ENCODE measurements around the gene NPTX2. TPM values are rescaled to one million over a fixed set of nuclear protein-coding genes. Genes with fewer than 3 reads are reported as not detected.
A peak's percentile ranks its signal among the peaks of the same experiment; 100 is the strongest.
"Not testable (repeated sequence)": the region's sequence is repeated elsewhere in the genome, so short reads cannot be mapped to it uniquely, and the experiment has no call there.

Gene NPTX2
- total RNA-seq: 1 to 10 TPM in 3 of 4 donors, under 1 TPM in 1; 0.99 to 3.7 (median 2.5) TPM
- 3.8 TPM for polyA plus RNA-seq
- long read RNA-seq, donor 1, partial matches to known transcripts: 0 of 2 reads
- long read RNA-seq, donor 1, other reads (novel, unspliced or antisense): 0 of 2 reads
- long read RNA-seq, donor 2: 0 reads
- long read RNA-seq, donor 3, partial matches to known transcripts: 0 of 1 reads
- long read RNA-seq, donor 3, other reads (novel, unspliced or antisense): 1 of 1 reads
- long read RNA-seq, donor 4: 0 reads

- no peaks in the 10 kb centered on the region for H3K9me3 ChIP-seq (ENCODE audit: control insufficient read depth, low read length)
- H3K27me3 ChIP-seq (ENCODE audit: control insufficient read depth, insufficient read depth): no peaks in the 10 kb centered on the region
- intact Hi-C loops (cut with DNase I): no loop called here
- DNase-seq (peak in 2 of 3 donors; percentile 21 to 59), ATAC-seq (peak; percentile 75 to 79)
- peak within 1 kb of the TSS; percentile 2 for H3K4me3 ChIP-seq (ENCODE audit: low read length)
- no peaks in the 10 kb centered on the region for H3K4me1 ChIP-seq (ENCODE audit: control insufficient read depth, insufficient read depth, low read length)
- no peak within 1 kb of the TSS for H3K27ac ChIP-seq (ENCODE audit: low read length)
- 1% methylated on average over 130 of the region's 130 CpGs for WGBS
Measured at GRCh38 chr7:98617051-98617959, at the start of gene NPTX2. TSS of gene NPTX2 (plus strand) at chr7:98617285. CDS start at chr7:98617462, 177 bp downstream.

GRCh38 chr7:98567991-98568390, 49.1 kb upstream of the NPTX2 start:
- intact Hi-C loops (cut with DNase I): no loop called here
- H3K27ac ChIP-seq (ENCODE audit: low read length): no peak overlapping the region
- H3K9me3 ChIP-seq (ENCODE audit: control insufficient read depth, low read length): no peaks in the 10 kb centered on the region
- WGBS: 74% methylated on average over 7 of the region's 7 CpGs
- no peak overlapping the region for H3K4me3 ChIP-seq (ENCODE audit: low read length)
- DNase-seq (no peak), ATAC-seq (no peak)
- H3K27me3 ChIP-seq (ENCODE audit: control insufficient read depth, insufficient read depth): no peaks in the 10 kb centered on the region
- H3K4me1 ChIP-seq (ENCODE audit: control insufficient read depth, insufficient read depth, low read length): no peaks in the 10 kb centered on the region

DNA sequence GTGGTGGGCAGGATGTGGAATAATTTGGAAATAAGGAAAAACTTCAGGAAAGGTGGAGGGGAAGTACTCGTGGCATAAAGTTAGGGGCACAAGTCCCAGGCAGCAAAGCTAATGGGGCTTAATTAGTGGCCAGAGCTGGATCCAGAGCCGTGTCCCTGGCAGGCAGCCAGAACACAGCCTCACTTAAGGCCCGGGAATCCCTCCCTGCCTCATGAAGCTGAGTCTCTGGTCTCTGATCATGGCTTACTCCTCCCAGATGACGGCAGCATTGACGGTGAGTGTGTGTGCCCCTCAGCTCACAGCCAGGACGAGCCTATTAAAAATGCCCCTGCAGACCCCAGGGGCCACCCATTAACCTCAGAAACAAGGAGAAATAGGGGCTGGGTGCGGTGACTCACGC, 48.2 kb upstream of the NPTX2 start:
- Histone ChIP-seq H3K27me3 (ENCODE audit: control insufficient read depth, insufficient read depth) (no peaks in the 10 kb centered on the region), H3K27ac (ENCODE audit: low read length) (no peak overlapping the region), H3K4me3 (ENCODE audit: low read length) (no peak overlapping the region), H3K9me3 (ENCODE audit: control insufficient read depth, low read length) (no peaks in the 10 kb centered on the region), H3K4me1 (ENCODE audit: control insufficient read depth, insufficient read depth, low read length) (no peaks in the 10 kb centered on the region)
- intact Hi-C loops (cut with DNase I): no loop called here
- WGBS: 55% methylated on average over 8 of the region's 8 CpGs
- DNase-seq (no peak), ATAC-seq (no peak)

DNA sequence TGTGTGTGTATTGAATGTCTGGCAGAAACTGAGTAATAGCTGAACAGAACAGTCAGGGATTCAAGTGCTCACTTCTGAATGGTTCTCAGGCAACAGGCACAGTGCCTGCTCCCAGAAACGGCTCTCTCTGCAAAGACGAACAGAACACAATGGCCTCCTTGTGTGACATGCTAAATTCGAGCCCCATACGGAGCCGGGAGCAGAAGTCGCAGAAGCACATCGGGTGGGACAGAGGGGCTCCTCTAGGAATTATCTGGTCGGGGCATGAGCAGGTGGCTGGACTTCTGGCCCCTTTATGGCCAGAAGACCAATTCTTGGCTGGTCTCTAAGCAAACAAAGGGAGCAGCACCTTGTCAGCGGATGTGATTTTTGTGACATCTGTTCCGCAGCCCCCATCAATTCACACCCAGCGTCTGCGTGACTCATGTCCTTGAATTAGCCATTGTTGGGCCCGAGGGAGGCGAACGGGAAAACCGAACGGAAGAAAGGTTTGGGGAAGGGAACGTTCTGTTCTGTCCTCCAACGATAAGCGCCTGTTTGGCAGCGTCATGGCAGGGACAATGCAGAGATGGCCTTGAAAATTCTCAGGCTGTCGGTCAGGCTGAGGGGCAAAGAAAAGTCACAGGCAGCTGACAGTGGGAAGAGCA, 47.3 kb upstream of the NPTX2 start:
- Histone ChIP-seq H3K27ac (ENCODE audit: low read length) (no peak overlapping the region), H3K27me3 (ENCODE audit: control insufficient read depth, insufficient read depth) (no peaks in the 10 kb centered on the region), H3K4me1 (ENCODE audit: control insufficient read depth, insufficient read depth, low read length) (no peaks in the 10 kb centered on the region), H3K4me3 (ENCODE audit: low read length) (no peak overlapping the region), H3K9me3 (ENCODE audit: control insufficient read depth, low read length) (no peaks in the 10 kb centered on the region)
- peak in 1 of 2 donors; percentile 37 for ATAC-seq
- DNase-seq: peak in 1 of 3 donors; percentile 12
- intact Hi-C loops (cut with DNase I): no loop called here
- 67% methylated on average over 22 of the region's 22 CpGs for WGBS

DNA sequence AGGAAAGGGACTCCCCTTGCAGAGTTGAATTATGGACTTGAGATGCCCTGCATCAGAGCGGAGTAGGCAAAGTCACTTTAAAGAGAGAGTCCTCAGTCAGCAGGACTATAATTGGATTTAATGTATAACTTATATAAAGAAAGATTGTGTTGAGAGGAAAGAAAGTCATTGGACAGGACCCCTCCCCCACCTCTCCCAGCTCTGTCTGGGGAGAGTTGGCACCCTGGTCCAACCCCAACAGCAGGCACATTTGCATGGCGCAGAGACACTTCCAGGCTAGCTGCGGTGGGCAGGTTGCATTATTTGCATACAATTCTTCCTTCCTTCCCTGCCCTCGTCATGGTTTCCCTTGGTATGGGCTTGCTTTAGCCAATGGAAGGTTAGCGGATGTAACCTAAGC, 46.1 kb upstream of the NPTX2 start:
- Histone ChIP-seq H3K9me3 (ENCODE audit: control insufficient read depth, low read length) (peaks cover 2% of the 10 kb centered on the region), H3K27ac (ENCODE audit: low read length) (no peak overlapping the region), H3K4me3 (ENCODE audit: low read length) (no peak overlapping the region), H3K27me3 (ENCODE audit: control insufficient read depth, insufficient read depth) (no peaks in the 10 kb centered on the region), H3K4me1 (ENCODE audit: control insufficient read depth, insufficient read depth, low read length) (no peaks in the 10 kb centered on the region)
- DNase-seq (no peak), ATAC-seq (no peak)
- WGBS: 79% methylated on average over 5 of the region's 5 CpGs
- intact Hi-C loops (cut with DNase I): no loop called here

- no peaks in the 10 kb centered on the region for H3K4me1 ChIP-seq (ENCODE audit: control insufficient read depth, insufficient read depth, low read length)
- no peak for DNase-seq
- no peak overlapping the region for H3K4me3 ChIP-seq (ENCODE audit: low read length)
- intact Hi-C loops (cut with DNase I): no loop called here
- H3K27me3 ChIP-seq (ENCODE audit: control insufficient read depth, insufficient read depth): no peaks in the 10 kb centered on the region
- no peak for ATAC-seq
- H3K27ac ChIP-seq (ENCODE audit: low read length): no peak overlapping the region
- 69% methylated on average over 6 of the region's 6 CpGs for WGBS
- peaks cover 7% of the 10 kb centered on the region for H3K9me3 ChIP-seq (ENCODE audit: control insufficient read depth, low read length)
Measured at GRCh38 chr7:98571986-98572385, 45.1 kb upstream of the NPTX2 start.

DNA sequence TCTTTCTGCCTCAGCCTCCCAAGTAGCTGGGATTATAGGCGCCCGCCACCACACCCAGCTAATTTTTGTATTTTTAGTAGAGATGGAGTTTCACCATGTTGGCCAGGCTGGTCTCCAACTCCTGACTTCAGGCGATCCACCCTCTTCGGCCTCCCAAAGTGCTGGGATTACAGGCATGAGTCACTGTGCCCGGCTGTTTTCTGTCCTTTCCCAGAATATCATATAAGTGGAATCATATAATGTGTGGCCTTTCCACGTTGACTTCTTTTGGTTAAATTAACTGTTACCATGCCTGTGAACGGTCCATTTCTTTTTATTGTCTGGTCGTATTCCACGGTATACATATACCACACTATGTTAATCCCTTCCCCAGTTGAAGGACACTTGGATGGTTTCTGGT, 44.4 kb upstream of the NPTX2 start:
- intact Hi-C loops (cut with DNase I): not testable (repeated sequence)

DNA sequence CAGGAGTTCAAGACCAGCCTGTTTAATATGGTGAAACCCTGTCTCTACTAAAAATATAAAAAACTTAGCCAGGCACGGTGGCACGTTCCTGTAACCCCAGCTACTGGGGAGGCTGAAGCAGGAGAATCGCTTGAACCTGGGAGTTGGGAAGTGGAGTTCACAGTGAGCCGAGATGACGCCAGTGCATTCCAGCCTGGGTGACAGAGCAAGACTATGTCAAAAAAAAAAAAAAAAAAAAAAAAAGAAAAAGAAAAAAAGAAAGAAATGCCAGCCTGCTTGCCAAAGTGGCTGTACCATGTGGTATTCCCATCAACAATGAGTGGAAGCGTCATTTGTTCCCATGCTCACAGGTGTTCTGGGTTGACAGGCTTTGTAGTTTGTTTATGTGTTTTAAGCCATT, 43.3 kb upstream of the NPTX2 start:
- DNase-seq (no peak), ATAC-seq (no peak)
- Histone ChIP-seq H3K27ac (ENCODE audit: low read length) (no peak overlapping the region), H3K4me3 (ENCODE audit: low read length) (no peak overlapping the region), H3K27me3 (ENCODE audit: control insufficient read depth, insufficient read depth) (no peaks in the 10 kb centered on the region), H3K9me3 (ENCODE audit: control insufficient read depth, low read length) (peaks cover 7% of the 10 kb centered on the region), H3K4me1 (ENCODE audit: control insufficient read depth, insufficient read depth, low read length) (no peaks in the 10 kb centered on the region)
- 92% methylated on average over 6 of the region's 6 CpGs for WGBS
- intact Hi-C loops (cut with DNase I): no loop called here

More for the DNA sequence above, 44.4 kb upstream of the NPTX2 start:
- not testable (repeated sequence) for H3K4me3 ChIP-seq (ENCODE audit: low read length); H3K9me3 ChIP-seq (ENCODE audit: control insufficient read depth, low read length); H3K4me1 ChIP-seq (ENCODE audit: control insufficient read depth, insufficient read depth, low read length); H3K27ac ChIP-seq (ENCODE audit: low read length); DNase-seq; ATAC-seq; H3K27me3 ChIP-seq (ENCODE audit: control insufficient read depth, insufficient read depth)
- 93% methylated on average over 9 of the region's 9 CpGs for WGBS

DNA sequence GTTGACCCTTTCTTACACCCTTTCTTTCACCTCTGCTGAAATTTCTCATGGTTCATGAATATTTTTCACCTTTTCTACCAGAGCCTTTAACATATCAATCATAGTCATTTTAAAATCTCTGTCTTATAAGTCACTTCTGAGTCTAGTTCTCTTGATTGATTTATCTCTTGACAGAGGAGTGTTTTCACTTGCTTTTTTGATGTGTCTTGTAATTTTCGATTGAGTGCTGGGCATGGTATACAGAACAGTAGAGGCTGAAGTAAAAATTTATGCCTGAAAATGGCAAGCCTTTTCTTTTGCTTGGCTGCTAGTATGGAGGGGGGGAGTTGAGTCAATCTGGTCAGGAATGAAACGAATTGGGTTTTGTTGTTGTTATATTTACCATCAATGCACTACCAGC, 41.2 kb upstream of the NPTX2 start:
- no peaks in the 10 kb centered on the region for H3K27me3 ChIP-seq (ENCODE audit: control insufficient read depth, insufficient read depth)
- no peaks in the 10 kb centered on the region for H3K4me1 ChIP-seq (ENCODE audit: control insufficient read depth, insufficient read depth, low read length)
- 45% methylated on average over 2 of the region's 2 CpGs for WGBS
- H3K9me3 ChIP-seq (ENCODE audit: control insufficient read depth, low read length): peaks cover 7% of the 10 kb centered on the region
- ATAC-seq: no peak
- H3K4me3 ChIP-seq (ENCODE audit: low read length): no peak overlapping the region
- intact Hi-C loops (cut with DNase I): no loop called here
- H3K27ac ChIP-seq (ENCODE audit: low read length): no peak overlapping the region
- no peak for DNase-seq

DNA sequence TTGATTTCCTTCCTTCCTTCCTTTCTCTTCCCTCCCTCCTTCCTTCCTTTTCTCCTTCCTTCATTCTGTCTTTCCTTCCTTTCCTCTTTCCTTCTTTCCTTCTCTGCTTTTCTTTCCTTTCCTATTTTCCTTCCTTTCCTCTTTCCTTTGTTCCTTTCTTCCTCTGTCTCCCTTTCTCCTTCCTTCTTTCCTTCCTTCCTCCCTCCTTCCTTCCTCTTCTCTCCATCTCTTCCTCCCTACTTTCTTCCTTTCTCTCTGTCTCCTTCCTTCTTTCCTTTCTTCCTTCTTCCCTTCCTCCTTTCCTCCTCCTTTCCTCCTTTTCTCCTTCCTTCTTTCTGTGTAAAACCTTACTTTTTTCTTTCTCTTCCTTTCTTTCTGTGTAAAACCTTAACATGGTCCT, 32.3 kb upstream of the NPTX2 start:
- ATAC-seq (no peak), DNase-seq (no peak)
- Histone ChIP-seq H3K4me3 (ENCODE audit: low read length) (no peak overlapping the region), H3K4me1 (ENCODE audit: control insufficient read depth, insufficient read depth, low read length) (no peaks in the 10 kb centered on the region), H3K27me3 (ENCODE audit: control insufficient read depth, insufficient read depth) (no peaks in the 10 kb centered on the region), H3K27ac (ENCODE audit: low read length) (no peak overlapping the region), H3K9me3 (ENCODE audit: control insufficient read depth, low read length) (no peaks in the 10 kb centered on the region)
- intact Hi-C loops (cut with DNase I): no loop called here

GRCh38 chr7:98591926-98592325, 25.2 kb upstream of the NPTX2 start:
- DNase-seq (no peak), ATAC-seq (no peak)
- H3K27ac ChIP-seq (ENCODE audit: low read length): no peak overlapping the region
- 68% methylated on average over 7 of the region's 7 CpGs for WGBS
- no peaks in the 10 kb centered on the region for H3K9me3 ChIP-seq (ENCODE audit: control insufficient read depth, low read length)
- intact Hi-C loops (cut with DNase I): no loop called here
- H3K27me3 ChIP-seq (ENCODE audit: control insufficient read depth, insufficient read depth): no peaks in the 10 kb centered on the region
- no peaks in the 10 kb centered on the region for H3K4me1 ChIP-seq (ENCODE audit: control insufficient read depth, insufficient read depth, low read length)
- H3K4me3 ChIP-seq (ENCODE audit: low read length): no peak overlapping the region
